ENCODE measurements around the gene TMEM129. TPM values are rescaled to one million over a fixed set of nuclear protein-coding genes. Genes with fewer than 3 reads are reported as not detected.

TMEM129 gene
- total and polyA plus RNA-seq, 10 of the 15 experiments (the other 5 are each of a cell fraction or from before 2014, with no cell fraction given): 0.19 to 24.9 (median 13.2) TPM

GRCh38 chr4:1763550-1764080, 42.5 kb upstream of the TMEM129 start:
- Histone ChIP-seq H4K20me1 (ENCODE audit: control insufficient read depth, insufficient read depth) (no peaks in the 10 kb centered on the region), H3K4me1 (ENCODE audit: control insufficient read depth, insufficient read depth, low read length) (no peaks in the 10 kb centered on the region), H3K36me3 (ENCODE audit: control insufficient read depth in 2 of 2, insufficient read depth in 2 of 2, low read length in 1 of 2) (no peaks in the 10 kb centered on the region), H3K27ac (ENCODE audit: control insufficient read depth, insufficient read depth) (no peak overlapping the region), H3K4me2 (ENCODE audit: control insufficient read depth, insufficient read depth) (no peak overlapping the region), H3K27me3 (replicated peaks in 1 of 2; ENCODE audit: control insufficient read depth in 2 of 2, insufficient read depth in 2 of 2, low read length in 1 of 2) (peaks cover 0 to 3% of the 10 kb centered on the region in 2 experiments; a peak in 1 of 4 replicates), H3K9me3 (replicated peaks; ENCODE audit: control insufficient read depth, insufficient read depth, low read length) (no peaks in the 10 kb centered on the region), H3K4me3 (no peak overlapping the region), H3K79me2 (ENCODE audit: control insufficient read depth, insufficient read depth, low read length) (no peaks in the 10 kb centered on the region), H2AFZ (ENCODE audit: control insufficient read depth, low read depth, low read length) (no peak overlapping the region), H3K9ac (ENCODE audit: control insufficient read depth, insufficient read depth, low read length) (no peak overlapping the region)
- DNase-seq (ENCODE audit: low read depth, low spot score) (no peak), ATAC-seq (peak; percentile 34), FAIRE-seq (no peak)
- SMC1A ChIA-PET (ENCODE audit: uncharacterized antibody, unreplicated experiment): no interaction called here
- in situ Hi-C loops (cut with MboI) (no loop called here), intact Hi-C loops (cut with micrococcal nuclease; ENCODE audit: unreplicated experiment) (no loop called here)
- 16% methylated on average over 27 of the region's 36 CpGs for WGBS (ENCODE audit: insufficient coverage, insufficient replicate concordance, low lambda C conversion rate, missing lambda C conversion rate)
- RAD21 ChIA-PET (ENCODE audit: unreplicated experiment): no interaction called here
- POLR2A ChIA-PET: no interaction called here
- CTCF ChIA-PET: no interaction called here
- no TSS peak for BruUV-seq (replicated peaks)
- TF ChIP-seq NR2C2 (IDR thresholded peaks at IDR 0.05; ENCODE audit: borderline replicate concordance, control insufficient read depth, insufficient read length, low read depth): no peak
- no peak for TF ChIP-seq CBX3 (IDR thresholded peaks at IDR 0.05; ENCODE audit: borderline replicate concordance, low read depth)
- no peak for TF ChIP-seq ZSCAN29 (IDR thresholded peaks at IDR 0.05)
- TF ChIP-seq, protein P1, sequence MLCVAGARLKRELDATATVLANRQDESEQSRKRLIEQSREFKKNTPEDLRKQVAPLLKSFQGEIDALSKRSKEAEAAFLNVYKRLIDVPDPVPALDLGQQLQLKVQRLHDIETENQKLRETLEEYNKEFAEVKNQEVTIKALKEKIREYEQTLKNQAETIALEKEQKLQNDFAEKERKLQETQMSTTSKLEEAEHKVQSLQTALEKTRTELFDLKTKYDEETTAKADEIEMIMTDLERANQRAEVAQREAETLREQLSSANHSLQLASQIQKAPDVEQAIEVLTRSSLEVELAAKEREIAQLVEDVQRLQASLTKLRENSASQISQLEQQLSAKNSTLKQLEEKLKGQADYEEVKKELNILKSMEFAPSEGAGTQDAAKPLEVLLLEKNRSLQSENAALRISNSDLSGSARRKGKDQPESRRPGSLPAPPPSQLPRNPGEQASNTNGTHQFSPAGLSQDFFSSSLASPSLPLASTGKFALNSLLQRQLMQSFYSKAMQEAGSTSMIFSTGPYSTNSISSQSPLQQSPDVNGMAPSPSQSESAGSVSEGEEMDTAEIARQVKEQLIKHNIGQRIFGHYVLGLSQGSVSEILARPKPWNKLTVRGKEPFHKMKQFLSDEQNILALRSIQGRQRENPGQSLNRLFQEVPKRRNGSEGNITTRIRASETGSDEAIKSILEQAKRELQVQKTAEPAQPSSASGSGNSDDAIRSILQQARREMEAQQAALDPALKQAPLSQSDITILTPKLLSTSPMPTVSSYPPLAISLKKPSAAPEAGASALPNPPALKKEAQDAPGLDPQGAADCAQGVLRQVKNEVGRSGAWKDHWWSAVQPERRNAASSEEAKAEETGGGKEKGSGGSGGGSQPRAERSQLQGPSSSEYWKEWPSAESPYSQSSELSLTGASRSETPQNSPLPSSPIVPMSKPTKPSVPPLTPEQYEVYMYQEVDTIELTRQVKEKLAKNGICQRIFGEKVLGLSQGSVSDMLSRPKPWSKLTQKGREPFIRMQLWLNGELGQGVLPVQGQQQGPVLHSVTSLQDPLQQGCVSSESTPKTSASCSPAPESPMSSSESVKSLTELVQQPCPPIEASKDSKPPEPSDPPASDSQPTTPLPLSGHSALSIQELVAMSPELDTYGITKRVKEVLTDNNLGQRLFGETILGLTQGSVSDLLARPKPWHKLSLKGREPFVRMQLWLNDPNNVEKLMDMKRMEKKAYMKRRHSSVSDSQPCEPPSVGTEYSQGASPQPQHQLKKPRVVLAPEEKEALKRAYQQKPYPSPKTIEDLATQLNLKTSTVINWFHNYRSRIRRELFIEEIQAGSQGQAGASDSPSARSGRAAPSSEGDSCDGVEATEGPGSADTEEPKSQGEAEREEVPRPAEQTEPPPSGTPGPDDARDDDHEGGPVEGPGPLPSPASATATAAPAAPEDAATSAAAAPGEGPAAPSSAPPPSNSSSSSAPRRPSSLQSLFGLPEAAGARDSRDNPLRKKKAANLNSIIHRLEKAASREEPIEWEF (IDR thresholded peaks at IDR 0.05; ENCODE audit: insufficient replicate concordance, low read depth, low read length): no peak
- TF ChIP-seq RB1 (IDR thresholded peaks at IDR 0.05; ENCODE audit: borderline replicate concordance): no peak
- TF ChIP-seq SREBF1 (IDR thresholded peaks at IDR 0.05; ENCODE audit: low read length): no peak
- no peak for TF ChIP-seq EZH2 (IDR thresholded peaks at IDR 0.05; ENCODE audit: borderline replicate concordance, control insufficient read depth, low read depth, low read length)
- no peak for TF ChIP-seq HDAC2 (IDR thresholded peaks at IDR 0.05)
- TF ChIP-seq RFX5 (IDR thresholded peaks at IDR 0.05; ENCODE audit: low read depth, low read length): no peak
- TF ChIP-seq CREM (IDR thresholded peaks at IDR 0.05; ENCODE audit: low read depth): no peak
- no peak for TF ChIP-seq RCOR1 (conservative IDR thresholded peaks at IDR 0.05; ENCODE audit: low read depth, low read length)
- no peak for TF ChIP-seq POLR2AphosphoS2 (IDR thresholded peaks at IDR 0.05; ENCODE audit: low read depth, low read length)
- no peak for TF ChIP-seq REST (IDR thresholded peaks at IDR 0.05; ENCODE audit: low read depth, low read length)
- no peak for TF ChIP-seq SMARCA5 (IDR thresholded peaks at IDR 0.05)
- TF ChIP-seq, protein P2, sequence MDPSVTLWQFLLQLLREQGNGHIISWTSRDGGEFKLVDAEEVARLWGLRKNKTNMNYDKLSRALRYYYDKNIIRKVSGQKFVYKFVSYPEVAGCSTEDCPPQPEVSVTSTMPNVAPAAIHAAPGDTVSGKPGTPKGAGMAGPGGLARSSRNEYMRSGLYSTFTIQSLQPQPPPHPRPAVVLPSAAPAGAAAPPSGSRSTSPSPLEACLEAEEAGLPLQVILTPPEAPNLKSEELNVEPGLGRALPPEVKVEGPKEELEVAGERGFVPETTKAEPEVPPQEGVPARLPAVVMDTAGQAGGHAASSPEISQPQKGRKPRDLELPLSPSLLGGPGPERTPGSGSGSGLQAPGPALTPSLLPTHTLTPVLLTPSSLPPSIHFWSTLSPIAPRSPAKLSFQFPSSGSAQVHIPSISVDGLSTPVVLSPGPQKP (IDR thresholded peaks at IDR 0.05; ENCODE audit: low read depth, low read length): no peak
- TF ChIP-seq MTA3 (IDR thresholded peaks at IDR 0.05; ENCODE audit: borderline replicate concordance, low read length): no peak

All from GM12878 (cell line).